Measurements from ENCODE around the gene PES1.

- TF ChIP-seq CTCF (IDR thresholded peaks at IDR 0.05) (no peak), POLR2A (IDR thresholded peaks at IDR 0.05) (no peak)
Observed at GRCh38 chr22:30640839-30641430, 49.2 kb upstream of the PES1 start.

Data from esophagus squamous epithelium (tissue), 4 donors.